Measurements from ENCODE around the gene PLEKHA6. TPM values are rescaled to one million over a fixed set of nuclear protein-coding genes. Genes with fewer than 3 reads are reported as not detected.
"Not testable (repeated sequence)": the region's sequence is repeated elsewhere in the genome, so short reads cannot be mapped to it uniquely, and the experiment has no call there.

The PLEKHA6 gene
- total and polyA plus RNA-seq, 2 experiments from 2014 or later = 2.8 to 6.2 TPM

GRCh38 chr1:204239401-204239800 is 120.3 kb downstream of the PLEKHA6 start:
- H3K27me3 ChIP-seq (ENCODE audit: insufficient read depth); H4K20me1 ChIP-seq (replicated peaks; ENCODE audit: insufficient read depth); H3K27ac ChIP-seq (ENCODE audit: low read depth); H3K4me2 ChIP-seq; H3K4me3 ChIP-seq; H3K4me1 Mint-ChIP-seq; H3K4me3 Mint-ChIP-seq; H3K9me2 ChIP-seq (ENCODE audit: insufficient read depth); DNase-seq (ENCODE audit: low spot score); ATAC-seq; H3K27ac Mint-ChIP-seq; H3K4me1 ChIP-seq (ENCODE audit: insufficient read depth); H3K36me3 ChIP-seq (ENCODE audit: insufficient read depth); H3F3A ChIP-seq (replicated peaks; ENCODE audit: low read depth); H3K9me3 Mint-ChIP-seq; H3K79me2 ChIP-seq (replicated peaks; ENCODE audit: insufficient read depth); H3K27me3 Mint-ChIP-seq (ENCODE audit: insufficient read depth, low read depth, poor library complexity); H2AFZ ChIP-seq: not testable (repeated sequence)
- H3K36me3 Mint-ChIP-seq (ENCODE audit: low read depth) = peaks cover 62% of the 10 kb centered on the region

GRCh38 chr1:204238520-204238919 is 121.2 kb downstream of the PLEKHA6 start:
- not testable (repeated sequence) for H3K9me2 ChIP-seq (ENCODE audit: insufficient read depth); H3K27me3 Mint-ChIP-seq (ENCODE audit: insufficient read depth, low read depth, poor library complexity); H3K4me3 ChIP-seq; H3K4me1 Mint-ChIP-seq; H3K4me2 ChIP-seq; H3K4me3 Mint-ChIP-seq; DNase-seq (ENCODE audit: low spot score); H4K20me1 ChIP-seq (replicated peaks; ENCODE audit: insufficient read depth); H3K9me3 Mint-ChIP-seq; H3K4me1 ChIP-seq (ENCODE audit: insufficient read depth); H3K27ac Mint-ChIP-seq; H3K27ac ChIP-seq (ENCODE audit: low read depth); ATAC-seq; H3K79me2 ChIP-seq (replicated peaks; ENCODE audit: insufficient read depth); H3F3A ChIP-seq (replicated peaks; ENCODE audit: low read depth); H3K36me3 ChIP-seq (ENCODE audit: insufficient read depth); H3K27me3 ChIP-seq (ENCODE audit: insufficient read depth); H2AFZ ChIP-seq
- H3K36me3 Mint-ChIP-seq (ENCODE audit: low read depth) = peaks cover 66% of the 10 kb centered on the region

GRCh38 chr1:204237515-204237914 is 122.2 kb downstream of the PLEKHA6 start:
- H3K4me1 ChIP-seq (ENCODE audit: insufficient read depth); H3K27ac ChIP-seq (ENCODE audit: low read depth); H3F3A ChIP-seq (replicated peaks; ENCODE audit: low read depth); H3K9me3 Mint-ChIP-seq; H3K4me1 Mint-ChIP-seq; H3K4me3 Mint-ChIP-seq; H3K4me2 ChIP-seq; H4K20me1 ChIP-seq (replicated peaks; ENCODE audit: insufficient read depth); H2AFZ ChIP-seq; H3K27ac Mint-ChIP-seq; ATAC-seq; H3K4me3 ChIP-seq; H3K36me3 ChIP-seq (ENCODE audit: insufficient read depth); H3K9me2 ChIP-seq (ENCODE audit: insufficient read depth); H3K27me3 ChIP-seq (ENCODE audit: insufficient read depth); H3K27me3 Mint-ChIP-seq (ENCODE audit: insufficient read depth, low read depth, poor library complexity); DNase-seq (ENCODE audit: low spot score); H3K79me2 ChIP-seq (replicated peaks; ENCODE audit: insufficient read depth): not testable (repeated sequence)
- H3K36me3 Mint-ChIP-seq (ENCODE audit: low read depth) = peaks cover 68% of the 10 kb centered on the region

GRCh38 chr1:204232526-204232925 is 127.2 kb downstream of the PLEKHA6 start:
- ATAC-seq (no peak), DNase-seq (ENCODE audit: low spot score) (no peak)
- no peak overlapping the region for H2AFZ ChIP-seq

More at GRCh38 chr1:204232526-204232925, 127.2 kb downstream of the PLEKHA6 start:
- Histone ChIP-seq H3K79me2 (replicated peaks; ENCODE audit: insufficient read depth) (no peaks in the 10 kb centered on the region), H3K27ac (ENCODE audit: low read depth) (no peak overlapping the region), H3K4me3 (no peak overlapping the region), H3K4me1 (ENCODE audit: insufficient read depth) (no peaks in the 10 kb centered on the region), H3K36me3 (ENCODE audit: insufficient read depth) (no peaks in the 10 kb centered on the region), H3K4me2 (no peak overlapping the region), H3K9me2 (ENCODE audit: insufficient read depth) (no peaks in the 10 kb centered on the region), H3F3A (replicated peaks; ENCODE audit: low read depth) (no peaks in the 10 kb centered on the region), H3K27me3 (ENCODE audit: insufficient read depth) (no peaks in the 10 kb centered on the region), H4K20me1 (replicated peaks; ENCODE audit: insufficient read depth) (no peaks in the 10 kb centered on the region)
- Mint-ChIP-seq H3K4me1 (no peaks in the 10 kb centered on the region; the same call in 2 of the 3 replicates), H3K9me3 (peaks cover 4% of the 10 kb centered on the region; the same call in 1 of the 3 replicates), H3K4me3 (no peak overlapping the region), H3K36me3 (ENCODE audit: low read depth) (peaks cover 56% of the 10 kb centered on the region), H3K27me3 (ENCODE audit: insufficient read depth, low read depth, poor library complexity) (peaks cover 4% of the 10 kb centered on the region), H3K27ac (no peak overlapping the region)
- TF ChIP-seq NANOG (IDR thresholded peaks at IDR 0.05; ENCODE audit: borderline replicate concordance) (no peak), ZNF462 (CRISPR knock-in tag; IDR thresholded peaks at IDR 0.05) (no peak), CTCF (conservative IDR thresholded peaks at IDR 0.05; ENCODE audit: low read depth in 2 of 2) (no peak), EZH2 (IDR thresholded peaks at IDR 0.05; ENCODE audit: low read depth, unreplicated experiment) (no peak)

Measured in GM23338 (cell line).